ENCODE measurements around the gene ELAVL3.

DNA sequence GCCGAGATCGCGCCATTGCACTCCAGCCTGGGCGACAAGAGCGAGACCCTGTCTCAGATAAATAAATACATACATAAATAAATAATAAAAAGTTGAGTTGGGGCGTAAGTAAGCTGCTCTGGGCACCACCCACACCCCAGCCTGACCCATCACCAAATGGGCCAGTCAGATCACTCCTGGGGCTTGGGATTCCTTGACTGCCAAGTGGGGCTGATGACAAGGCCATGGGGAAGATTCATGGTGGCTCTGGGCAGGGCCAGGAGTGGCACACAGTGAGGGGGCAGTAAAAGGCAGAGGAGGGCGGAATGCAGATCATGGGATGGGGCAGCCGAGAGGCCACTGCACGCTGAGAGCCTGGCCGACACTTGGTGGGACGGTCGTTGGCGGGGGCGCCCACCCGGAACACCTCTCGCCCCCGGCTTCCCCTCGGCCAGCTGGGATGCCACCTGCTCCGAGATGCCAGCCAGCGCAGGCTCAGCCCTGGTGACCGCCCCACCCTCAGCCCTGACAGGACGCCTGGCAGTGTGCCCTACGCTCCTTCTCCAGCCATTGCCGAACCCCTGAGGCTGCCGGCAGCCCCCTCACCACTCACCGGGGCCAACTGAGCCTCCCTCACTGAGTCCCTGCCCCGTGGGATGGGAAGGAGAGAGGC lies 13.9 kb upstream of the ELAVL3 start:
- TF ChIP-seq, protein P1, sequence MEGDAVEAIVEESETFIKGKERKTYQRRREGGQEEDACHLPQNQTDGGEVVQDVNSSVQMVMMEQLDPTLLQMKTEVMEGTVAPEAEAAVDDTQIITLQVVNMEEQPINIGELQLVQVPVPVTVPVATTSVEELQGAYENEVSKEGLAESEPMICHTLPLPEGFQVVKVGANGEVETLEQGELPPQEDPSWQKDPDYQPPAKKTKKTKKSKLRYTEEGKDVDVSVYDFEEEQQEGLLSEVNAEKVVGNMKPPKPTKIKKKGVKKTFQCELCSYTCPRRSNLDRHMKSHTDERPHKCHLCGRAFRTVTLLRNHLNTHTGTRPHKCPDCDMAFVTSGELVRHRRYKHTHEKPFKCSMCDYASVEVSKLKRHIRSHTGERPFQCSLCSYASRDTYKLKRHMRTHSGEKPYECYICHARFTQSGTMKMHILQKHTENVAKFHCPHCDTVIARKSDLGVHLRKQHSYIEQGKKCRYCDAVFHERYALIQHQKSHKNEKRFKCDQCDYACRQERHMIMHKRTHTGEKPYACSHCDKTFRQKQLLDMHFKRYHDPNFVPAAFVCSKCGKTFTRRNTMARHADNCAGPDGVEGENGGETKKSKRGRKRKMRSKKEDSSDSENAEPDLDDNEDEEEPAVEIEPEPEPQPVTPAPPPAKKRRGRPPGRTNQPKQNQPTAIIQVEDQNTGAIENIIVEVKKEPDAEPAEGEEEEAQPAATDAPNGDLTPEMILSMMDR (IDR thresholded peaks at IDR 0.05) = no peak
- TF ChIP-seq POLR2A (IDR thresholded peaks at IDR 0.05) = no peak
